Measurements from ENCODE around the gene ABCG4. TPM values are rescaled to one million over a fixed set of nuclear protein-coding genes. Genes with fewer than 3 reads are reported as not detected.
"Not testable (repeated sequence)": the region's sequence is repeated elsewhere in the genome, so short reads cannot be mapped to it uniquely, and the experiment has no call there.

Gene ABCG4
- total and polyA plus RNA-seq, 12 donors, result 0.17 to 1.6 (median 1.2) TPM

DNA sequence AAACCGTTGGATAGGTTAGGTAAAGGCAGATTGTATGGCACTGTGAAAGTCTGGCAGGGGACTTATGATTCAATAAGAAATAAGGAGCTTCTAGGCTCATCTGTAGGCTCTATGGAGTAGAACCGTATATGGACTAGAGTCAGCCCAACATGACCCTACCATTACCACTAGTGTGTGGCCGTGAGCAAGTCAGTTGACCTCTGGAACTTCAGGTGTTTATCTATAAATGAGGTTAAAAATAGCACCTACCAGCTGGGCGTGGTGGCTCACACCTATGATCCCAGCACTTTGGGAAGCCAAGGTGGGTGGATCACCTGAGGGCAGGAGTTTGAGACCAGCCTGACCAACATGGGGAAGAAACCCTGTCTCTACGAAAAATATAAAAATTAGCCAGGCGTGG, 23.0 kb upstream of the ABCG4 start:
- DNase-seq (no peak), ATAC-seq (no peak)
- H3K4me3 ChIP-seq, result no peak overlapping the region
- TF ChIP-seq, protein P1, sequence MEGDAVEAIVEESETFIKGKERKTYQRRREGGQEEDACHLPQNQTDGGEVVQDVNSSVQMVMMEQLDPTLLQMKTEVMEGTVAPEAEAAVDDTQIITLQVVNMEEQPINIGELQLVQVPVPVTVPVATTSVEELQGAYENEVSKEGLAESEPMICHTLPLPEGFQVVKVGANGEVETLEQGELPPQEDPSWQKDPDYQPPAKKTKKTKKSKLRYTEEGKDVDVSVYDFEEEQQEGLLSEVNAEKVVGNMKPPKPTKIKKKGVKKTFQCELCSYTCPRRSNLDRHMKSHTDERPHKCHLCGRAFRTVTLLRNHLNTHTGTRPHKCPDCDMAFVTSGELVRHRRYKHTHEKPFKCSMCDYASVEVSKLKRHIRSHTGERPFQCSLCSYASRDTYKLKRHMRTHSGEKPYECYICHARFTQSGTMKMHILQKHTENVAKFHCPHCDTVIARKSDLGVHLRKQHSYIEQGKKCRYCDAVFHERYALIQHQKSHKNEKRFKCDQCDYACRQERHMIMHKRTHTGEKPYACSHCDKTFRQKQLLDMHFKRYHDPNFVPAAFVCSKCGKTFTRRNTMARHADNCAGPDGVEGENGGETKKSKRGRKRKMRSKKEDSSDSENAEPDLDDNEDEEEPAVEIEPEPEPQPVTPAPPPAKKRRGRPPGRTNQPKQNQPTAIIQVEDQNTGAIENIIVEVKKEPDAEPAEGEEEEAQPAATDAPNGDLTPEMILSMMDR (IDR thresholded peaks at IDR 0.05), result no peak
- WGBS, 2 donors, result 89 to 90% methylated on average over 6 of the region's 6 CpGs
- H3K36me3 ChIP-seq, result peaks cover 0 to 72% (median 17%) of the 10 kb centered on the region in 9 donors
- H3K9me3 ChIP-seq, result no peaks in the 10 kb centered on the region
- intact Hi-C loops (cut with DNase I), result no loop called here
- H3K27me3 ChIP-seq, result no peaks in the 10 kb centered on the region
- peaks cover under 1 to 33% (median 26%) of the 10 kb centered on the region in 9 donors for H3K4me1 ChIP-seq
- H3K27ac ChIP-seq, result no peak overlapping the region

GRCh38 chr11:119126675-119127268, 22.1 kb upstream of the ABCG4 start:
- no peak for DNase-seq
- Histone ChIP-seq H3K27ac (peak overlapping the region in 5 of 10 donors; percentile 8 to 43 (median 33)), H3K4me3 (no peak overlapping the region), H3K36me3 (peaks cover 0 to 81% (median 26%) of the 10 kb centered on the region in 9 donors), H3K27me3 (no peaks in the 10 kb centered on the region), H3K9me3 (no peaks in the 10 kb centered on the region), H3K4me1 (peaks cover 0 to 30% (median 25%) of the 10 kb centered on the region in 9 donors)
- TF ChIP-seq, protein P1 (IDR thresholded peaks at IDR 0.05), result no peak
- 55 to 57% methylated on average over 5 of the region's 5 CpGs for WGBS, 2 donors
- intact Hi-C loops (cut with DNase I), result no loop called here
- no peak for ATAC-seq

GRCh38 chr11:119130662-119131061, 18.2 kb upstream of the ABCG4 start:
- Histone ChIP-seq H3K9me3 (no peaks in the 10 kb centered on the region), H3K27me3 (no peaks in the 10 kb centered on the region), H3K36me3 (peaks cover 0 to 92% (median 49%) of the 10 kb centered on the region in 9 donors), H3K4me3 (no peak overlapping the region), H3K27ac (peak overlapping the region in 1 of 10 donors; percentile 20), H3K4me1 (peaks cover 0 to 19% (median 10%) of the 10 kb centered on the region in 9 donors)
- no peak for DNase-seq
- TF ChIP-seq, protein P1 (IDR thresholded peaks at IDR 0.05), result no peak
- ATAC-seq, result no peak
- WGBS, 2 donors, result 58 to 59% methylated on average over 3 of the region's 3 CpGs
- intact Hi-C loops (cut with DNase I), result no loop called here

GRCh38 chr11:119134389-119134978, 14.4 kb upstream of the ABCG4 start:
- H3K4me3 ChIP-seq, result no peak overlapping the region
- no peak overlapping the region for H3K27ac ChIP-seq
- no peak for DNase-seq
- TF ChIP-seq, protein P1 (IDR thresholded peaks at IDR 0.05), result peak in 7 of 9 donors; percentile 34 to 58 (median 36)
- ATAC-seq, result peak in 2 of 8 donors; percentile 35 to 54
- 70 to 79% methylated on average over 4 of the region's 4 CpGs for WGBS, 2 donors
- no peaks in the 10 kb centered on the region for H3K9me3 ChIP-seq
- peaks cover 0 to 19% (median 0%) of the 10 kb centered on the region in 9 donors for H3K4me1 ChIP-seq
- H3K36me3 ChIP-seq, result peaks cover 0 to 59% (median 42%) of the 10 kb centered on the region in 9 donors
- intact Hi-C loops (cut with DNase I), result no loop called here
- no peaks in the 10 kb centered on the region for H3K27me3 ChIP-seq

DNA sequence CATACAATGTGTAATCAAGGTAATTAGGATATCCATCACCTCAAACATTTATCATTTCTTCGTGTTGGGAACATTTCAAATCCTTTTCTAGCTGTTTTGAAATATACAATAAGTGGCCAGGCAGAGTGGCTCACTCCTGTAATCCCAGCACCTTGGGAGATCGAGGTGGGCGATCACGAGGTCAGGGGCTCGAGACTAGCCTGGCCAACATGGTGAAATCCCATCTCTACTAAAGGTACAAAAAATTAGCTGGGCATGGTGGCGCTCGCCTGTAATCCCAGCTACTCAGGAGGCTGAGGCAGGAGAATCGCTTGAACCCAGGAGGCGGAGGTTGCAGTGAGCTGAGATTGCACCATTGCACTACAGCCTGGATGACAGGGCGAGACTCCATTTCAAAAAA, 9.6 kb upstream of the ABCG4 start:
- H3K4me3 ChIP-seq; intact Hi-C loops (cut with DNase I); H3K4me1 ChIP-seq; H3K27ac ChIP-seq; DNase-seq; H3K9me3 ChIP-seq; ATAC-seq: not testable (repeated sequence)
- 92 to 93% methylated on average over 10 of the region's 10 CpGs for WGBS, 2 donors
- Histone ChIP-seq H3K36me3 (peaks cover 0 to 12% (median 5%) of the 10 kb centered on the region in 9 donors), H3K27me3 (peaks cover 0 to 11% (median 0%) of the 10 kb centered on the region in 7 donors)

Data from heart right ventricle (tissue), 16 donors.